CD4-positive, alpha-beta T cell (primary cell): ENCODE results near the gene FILIP1. TPM values are rescaled to one million over a fixed set of nuclear protein-coding genes. Genes with fewer than 3 reads are reported as not detected.

Source experiments
- ATAC-seq: fragments of 200-7000 bp; cut with Tn5 transposase; one replicate; pipeline ENCODE4 v1.10.0; 2022; ENCODE audit warnings: mild to moderate bottlenecking; ENCODE audit not compliant: poor library complexity
- CTCF ChIA-PET: fragments of 350-600 bp; sonication (Branson Sonifier 250); formaldehyde crosslinking; loops from one replicate; lab custom pipeline; 2021; ENCODE audit warnings: antibody characterized with exemption, inconsistent platforms; lab: Charles Lee
- POLR2A ChIA-PET: fragments of 350-600 bp; sonication (Branson Sonifier 250); formaldehyde crosslinking; loops from one replicate; lab custom pipeline; 2021; ENCODE audit warnings: antibody characterized with exemption, inconsistent platforms; lab: Charles Lee
- DNase-seq, 14 experiments: peaks; one replicate each; pipeline ENCODE4 v3.0.0-alpha.2; 2013 to 2020; ENCODE audit warnings: mixed read lengths in 2 of 14
- H3K27ac ChIP-seq, 2 donors: one replicate each; pipeline versions ENCODE4 v1.5.1 to v1.7.0; 2013; ENCODE audit warnings: low read length in 2 of 2, low read depth in 1 of 2, mild to moderate bottlenecking in 1 of 2
- H3K27me3 ChIP-seq, 2 experiments: 1 replicate in 1 of 2; 2 replicates in 1 of 2; pipeline versions ENCODE4 v1.6.1 to v1.7.0; 2013; ENCODE audit warnings: low read length in 2 of 2, control low read depth in 1 of 2, mild to moderate bottlenecking in 1 of 2, moderate library complexity in 1 of 2; ENCODE audit not compliant: insufficient read depth in 2 of 2, control insufficient read depth in 1 of 2
- H3K36me3 ChIP-seq: one replicate; pipeline ENCODE4 v1.6.1; 2013; ENCODE audit warnings: low read length, control low read depth; ENCODE audit not compliant: insufficient read depth
- H3K4me1 ChIP-seq: one replicate; pipeline ENCODE4 v1.6.1; 2013; ENCODE audit warnings: low read length, control low read depth; ENCODE audit not compliant: insufficient read depth
- H3K4me3 ChIP-seq: one replicate; pipeline ENCODE4 v1.5.1; 2013; ENCODE audit warnings: mild to moderate bottlenecking, low read length, moderate library complexity
- H3K9me3 ChIP-seq, 2 experiments: 1 replicate in 1 of 2; 2 replicates in 1 of 2; pipeline versions ENCODE4 v1.6.1 to v1.7.0; 2013; ENCODE audit warnings: low read length in 2 of 2, mild to moderate bottlenecking in 2 of 2, control low read depth in 1 of 2, moderate library complexity in 1 of 2; ENCODE audit not compliant: control insufficient read depth in 1 of 2, insufficient read depth in 1 of 2
- H3K27ac Mint-ChIP-seq: one replicate; pipeline ENCODE4 v1.8.0; 2020; ENCODE audit warnings: mixed read lengths
- H3K27me3 Mint-ChIP-seq: one replicate; pipeline ENCODE4 v1.8.0; 2021; ENCODE audit warnings: mixed read lengths
- H3K36me3 Mint-ChIP-seq: one replicate; pipeline ENCODE4 v1.8.0; 2021; ENCODE audit warnings: low read depth, mixed read lengths
- H3K4me1 Mint-ChIP-seq: one replicate; pipeline ENCODE4 v1.8.0; 2021; ENCODE audit warnings: low read depth, mixed read lengths
- H3K4me3 Mint-ChIP-seq: one replicate; pipeline ENCODE4 v1.8.0; 2020; ENCODE audit warnings: mild to moderate bottlenecking, mixed read lengths
- H3K9me3 Mint-ChIP-seq: one replicate; pipeline ENCODE4 v1.8.0; 2020; ENCODE audit warnings: mixed read lengths
- CTCF ChIP-seq: fragments of 200-600 bp; IDR thresholded peaks from one replicate; pipeline ENCODE4 v1.8.0; 2022; ENCODE audit warnings: antibody characterized with exemption, mild to moderate bottlenecking
- intact Hi-C, 2 experiments: fragments of 100-400 bp; cut with DNase I in 1 of 2; cut with micrococcal nuclease in 1 of 2; formaldehyde crosslinking; loops; one replicate each; pipeline versions ENCODE4 v1.15.1 to v1.9.0; 2023 to 2025; cut with DNase I, micrococcal nuclease
- total RNA-seq, 174 experiments: library from RNA in 2 of 174; stranded (reverse) in 2 of 174; gene quantifications; one replicate each; pipeline ENCODE4 v1.2.3 and lab custom pipeline; 2021 to 2026

The FILIP1 gene
- total RNA-seq, 2 experiments from 2014 or later = 0.06 TPM; not detected in 1

GRCh38 chr6:75424618-75425548 lies 68.7 kb downstream of the FILIP1 start:
- Mint-ChIP-seq H3K27ac (no peak overlapping the region), H3K36me3 (no peaks in the 10 kb centered on the region), H3K27me3 (peaks cover 6% of the 10 kb centered on the region), H3K9me3 (no peaks in the 10 kb centered on the region), H3K4me3 (no peak overlapping the region), H3K4me1 (peaks cover 6% of the 10 kb centered on the region)
- ATAC-seq = no peak
- no peaks in the 10 kb centered on the region for H3K9me3 ChIP-seq
- intact Hi-C loops = no loop called here
- CTCF ChIA-PET = interaction anchor here (2.1 kb wide), 1 partner anchor 14 kb away, joined by 5 read pairs; no protein-coding TSS in a partner anchor
- no peaks in the 10 kb centered on the region for H3K27me3 ChIP-seq
- TF ChIP-seq CTCF = no peak
- POLR2A ChIA-PET = no interaction called here
- H3K36me3 ChIP-seq = no peaks in the 10 kb centered on the region
- no peak overlapping the region for H3K27ac ChIP-seq
- H3K4me3 ChIP-seq = no peak overlapping the region
- no peaks in the 10 kb centered on the region for H3K4me1 ChIP-seq
- DNase-seq = no peak

GRCh38 chr6:75423386-75423785 lies 70.2 kb downstream of the FILIP1 start:
- ATAC-seq (no peak), DNase-seq (no peak)
- Histone ChIP-seq H3K27me3 (no peaks in the 10 kb centered on the region), H3K27ac (no peak overlapping the region), H3K4me1 (no peaks in the 10 kb centered on the region), H3K36me3 (no peaks in the 10 kb centered on the region), H3K4me3 (no peak overlapping the region), H3K9me3 (no peaks in the 10 kb centered on the region)
- H3K9me3 Mint-ChIP-seq = no peaks in the 10 kb centered on the region
- no peak overlapping the region for H3K27ac Mint-ChIP-seq
- no peaks in the 10 kb centered on the region for H3K36me3 Mint-ChIP-seq
- peaks cover 6% of the 10 kb centered on the region for H3K27me3 Mint-ChIP-seq
- no peak overlapping the region for H3K4me3 Mint-ChIP-seq
- TF ChIP-seq CTCF = no peak
- intact Hi-C loops = no loop called here
- ChIA-PET POLR2A (no interaction called here), CTCF (no interaction called here)
- peaks cover 6% of the 10 kb centered on the region for H3K4me1 Mint-ChIP-seq

GRCh38 chr6:75422024-75422639 lies 71.5 kb downstream of the FILIP1 start:
- H3K36me3 ChIP-seq = no peaks in the 10 kb centered on the region
- H3K27me3 Mint-ChIP-seq = peaks cover 18% of the 10 kb centered on the region
- no peak overlapping the region for H3K4me3 ChIP-seq
- CTCF ChIA-PET = no interaction called here
- DNase-seq (no peak), ATAC-seq (no peak)
- no peaks in the 10 kb centered on the region for H3K9me3 Mint-ChIP-seq
- no peak for TF ChIP-seq CTCF
- no peaks in the 10 kb centered on the region for H3K9me3 ChIP-seq
- H3K36me3 Mint-ChIP-seq = no peaks in the 10 kb centered on the region
- no peak overlapping the region for H3K4me3 Mint-ChIP-seq
- intact Hi-C loops = no loop called here
- H3K4me1 ChIP-seq = no peaks in the 10 kb centered on the region
- POLR2A ChIA-PET = no interaction called here
- H3K27me3 ChIP-seq = no peaks in the 10 kb centered on the region
- no peak overlapping the region for H3K27ac Mint-ChIP-seq
- no peak overlapping the region for H3K27ac ChIP-seq
- H3K4me1 Mint-ChIP-seq = peaks cover 6% of the 10 kb centered on the region
